GM18951 (cell line): ENCODE data around the gene ZMYND15.

Experiments
- POLR2A ChIP-seq: IDR thresholded peaks from 4 replicates; pipeline ENCODE4 v1.6.1; 2011; ENCODE audit warnings: mild to moderate bottlenecking; ENCODE audit not compliant: insufficient read length, insufficient read depth; ENCODE audit errors: extremely low read depth
- in situ Hi-C: fragments of 300-500 bp; cut with MboI; formaldehyde crosslinking; loops from one replicate; pipeline ENCODE4 v1.12.0; 2022; ENCODE audit warnings: low sequenced_read_pairs, mixed read lengths, inconsistent platforms; ENCODE audit not compliant: unreplicated experiment

ZMYND15 gene

GRCh38 chr17:4789701-4789950 lies 50.0 kb downstream of the ZMYND15 start:
- TF ChIP-seq POLR2A = no peak
- in situ Hi-C loops = no loop called here

- in situ Hi-C loops = no loop called here
Observed at GRCh38 chr17:4789951-4790704, 50.5 kb downstream of the ZMYND15 start.

DNA sequence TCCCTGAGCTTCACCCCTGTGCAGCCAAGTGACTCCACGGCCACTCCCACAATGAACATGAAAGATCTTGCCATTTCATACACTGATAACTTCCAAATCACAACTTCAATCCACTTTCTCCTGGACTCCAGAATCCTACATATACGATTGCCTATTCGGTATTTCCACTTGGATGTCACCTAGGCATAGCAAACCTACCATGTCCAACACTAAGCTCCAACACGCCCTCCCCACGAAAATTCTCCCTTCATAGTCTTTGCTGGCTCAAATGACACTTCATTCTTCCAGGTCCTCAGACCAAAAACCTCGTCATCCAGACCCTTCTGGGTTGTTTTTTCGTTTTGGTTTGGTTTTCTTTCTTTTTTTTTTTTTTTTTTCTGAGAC lies 51.1 kb downstream of the ZMYND15 start:
- TF ChIP-seq POLR2A = no peak
- in situ Hi-C loops = no loop called here

More at GRCh38 chr17:4789951-4790704, 50.5 kb downstream of the ZMYND15 start:
- peak; percentile 80 for TF ChIP-seq POLR2A

GRCh38 chr17:4795168-4795567 lies 55.5 kb downstream of the ZMYND15 start:
- in situ Hi-C loops = no loop called here
- TF ChIP-seq POLR2A = no peak
